GM18498 (cell line): ENCODE data around the gene HIBADH.

Source experiments
- ATAC-seq: cut with Tn5 transposase; IDR thresholded peaks from one replicate; pipeline ENCODE4 v1.9.1; 2021; ENCODE audit warnings: mild to moderate bottlenecking, moderate library complexity; ENCODE audit not compliant: unreplicated experiment

Gene HIBADH

GRCh38 chr7:27553273-27553672 is 109.4 kb downstream of the HIBADH start:
- no peak for ATAC-seq

- no peak for ATAC-seq
Observed at GRCh38 chr7:27551803-27552400, 110.8 kb downstream of the HIBADH start.

GRCh38 chr7:27549606-27550005 is 113.1 kb downstream of the HIBADH start:
- no peak for ATAC-seq

- no peak for ATAC-seq
Observed at GRCh38 chr7:27548304-27548703, 114.4 kb downstream of the HIBADH start.

GRCh38 chr7:27547401-27547800 is 115.3 kb downstream of the HIBADH start:
- ATAC-seq: no peak

- ATAC-seq: no peak
Observed at GRCh38 chr7:27546610-27547009, 116.1 kb downstream of the HIBADH start.

GRCh38 chr7:27535795-27536194 is 126.9 kb downstream of the HIBADH start:
- ATAC-seq: no peak

GRCh38 chr7:27533652-27534081 is 129.0 kb downstream of the HIBADH start:
- no peak for ATAC-seq

- no peak for ATAC-seq
Observed at GRCh38 chr7:27532314-27532713, 130.4 kb downstream of the HIBADH start.

GRCh38 chr7:27527348-27527714 is 135.4 kb downstream of the HIBADH start:
- ATAC-seq: no peak

- no peak for ATAC-seq
Observed at GRCh38 chr7:27526611-27527347, 135.9 kb downstream of the HIBADH start.

GRCh38 chr7:27526131-27526530 is 136.6 kb downstream of the HIBADH start:
- ATAC-seq: no peak

GRCh38 chr7:27523321-27523720 is 139.4 kb downstream of the HIBADH start:
- ATAC-seq: no peak

GRCh38 chr7:27522566-27522965 is 140.1 kb downstream of the HIBADH start:
- no peak for ATAC-seq

- ATAC-seq: no peak
Observed at GRCh38 chr7:27520815-27521790, 141.6 kb downstream of the HIBADH start.

- no peak for ATAC-seq
Observed at GRCh38 chr7:27519793-27520469, 142.8 kb downstream of the HIBADH start.

GRCh38 chr7:27518561-27519350 is 143.9 kb downstream of the HIBADH start:
- no peak for ATAC-seq

GRCh38 chr7:27516421-27516820 is 146.3 kb downstream of the HIBADH start:
- ATAC-seq: no peak

- ATAC-seq: no peak
Observed at GRCh38 chr7:27515933-27516332, 146.8 kb downstream of the HIBADH start.

- ATAC-seq: no peak
Observed at GRCh38 chr7:27514861-27515260, 147.8 kb downstream of the HIBADH start.
